Activated naive CD8-positive, alpha-beta T cell treated with anti-CD3 and anti-CD28 coated beads, Interleukin-2, amount 10 ng/mL, durations not matched to agents 7 days and 5 days (primary cell): Measurements from ENCODE around the gene TSPAN13. TPM values are rescaled to one million over a fixed set of nuclear protein-coding genes. Genes with fewer than 3 reads are reported as not detected.

Source experiments
- ATAC-seq: fragments of 150-1000 bp; cut with Tn5 transposase; one replicate; pipeline ENCODE4 v1.10.0; 2021; ENCODE audit warnings: low read depth, moderate library complexity
- POLR2A ChIA-PET: fragments of 350-600 bp; sonication (Branson Sonifier 250); formaldehyde crosslinking; loops from one replicate; lab custom pipeline; 2021; ENCODE audit warnings: antibody characterized with exemption; lab: Charles Lee
- DNase-seq: peaks from one replicate; pipeline ENCODE4 v3.0.0; 2021
- H3K27ac Mint-ChIP-seq: one replicate; pipeline ENCODE4 v1.8.0; 2022; ENCODE audit warnings: mild to moderate bottlenecking, mixed read lengths
- H3K27me3 Mint-ChIP-seq: one replicate; pipeline ENCODE4 v1.8.0; 2022; ENCODE audit warnings: mild to moderate bottlenecking, moderate library complexity, mixed read lengths
- H3K36me3 Mint-ChIP-seq: one replicate; pipeline ENCODE4 v1.8.0; 2021; ENCODE audit warnings: mild to moderate bottlenecking, mixed read lengths
- H3K4me1 Mint-ChIP-seq: one replicate; pipeline ENCODE4 v1.8.0; 2021; ENCODE audit warnings: mixed read lengths
- H3K4me3 Mint-ChIP-seq: one replicate; pipeline ENCODE4 v1.8.0; 2022; ENCODE audit warnings: mild to moderate bottlenecking, moderate library complexity, mixed read lengths
- H3K9me3 Mint-ChIP-seq: one replicate; pipeline ENCODE4 v1.8.0; 2021; ENCODE audit warnings: mixed read lengths
- total RNA-seq, 2 experiments: library from RNA; stranded (reverse); gene quantifications; one replicate each; pipeline ENCODE4 v1.2.3, GENCODE V29; 2021

TSPAN13 gene
- total RNA-seq, 2 experiments from 2014 or later, result 0.42 to 0.91 TPM

DNA sequence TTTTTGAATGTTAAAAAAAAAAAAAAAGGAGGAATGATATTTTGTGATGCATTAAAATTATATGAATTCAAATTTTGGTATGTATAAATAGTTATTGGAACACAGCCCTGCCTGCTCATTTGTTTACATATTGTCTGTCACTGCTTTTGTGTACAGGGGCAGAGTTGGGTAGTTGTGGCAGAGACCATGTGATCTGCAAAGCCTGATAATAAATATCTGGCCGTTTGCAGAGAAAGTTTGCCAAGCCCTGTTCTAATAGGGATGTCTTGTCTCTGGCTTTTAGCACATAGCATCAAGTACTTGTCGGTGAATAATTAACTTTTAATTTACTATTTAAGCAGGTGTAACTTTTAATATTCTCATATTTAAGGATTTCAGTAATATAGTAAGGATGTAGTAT, 19.8 kb downstream of the TSPAN13 start:
- H3K4me3 Mint-ChIP-seq, result no peak overlapping the region
- no peak overlapping the region for H3K27ac Mint-ChIP-seq
- H3K36me3 Mint-ChIP-seq, result no peaks in the 10 kb centered on the region
- no peaks in the 10 kb centered on the region for H3K4me1 Mint-ChIP-seq
- POLR2A ChIA-PET, result no interaction called here
- peaks cover 3% of the 10 kb centered on the region for H3K27me3 Mint-ChIP-seq
- ATAC-seq (no peak), DNase-seq (no peak)
- no peaks in the 10 kb centered on the region for H3K9me3 Mint-ChIP-seq

GRCh38 chr7:16773884-16774283, 20.3 kb downstream of the TSPAN13 start:
- H3K4me3 Mint-ChIP-seq, result no peak overlapping the region
- POLR2A ChIA-PET, result no interaction called here
- no peak for DNase-seq

DNA sequence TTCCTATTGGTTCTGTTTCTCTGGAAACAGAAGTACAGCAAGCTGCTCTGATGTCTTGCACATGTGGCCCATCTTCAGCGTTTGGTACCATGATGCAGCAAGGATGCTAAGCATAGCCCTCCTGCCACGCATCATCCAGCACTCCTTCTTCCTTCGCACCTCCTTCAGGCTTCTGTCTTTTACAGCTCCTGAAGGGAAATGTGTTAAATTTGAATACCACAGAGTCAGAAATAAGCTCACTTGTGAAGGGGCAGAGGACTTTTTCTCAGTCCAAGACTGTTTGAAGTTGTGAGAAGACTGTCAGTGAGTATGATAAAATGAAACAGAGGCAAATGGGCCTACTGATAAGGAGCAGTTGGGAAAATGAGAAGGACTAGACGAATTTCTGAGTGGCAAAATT, 20.7 kb downstream of the TSPAN13 start:
- no peak overlapping the region for H3K27ac Mint-ChIP-seq
- no peaks in the 10 kb centered on the region for H3K9me3 Mint-ChIP-seq
- peaks cover 3% of the 10 kb centered on the region for H3K27me3 Mint-ChIP-seq
- no peak overlapping the region for H3K4me3 Mint-ChIP-seq
- H3K36me3 Mint-ChIP-seq, result no peaks in the 10 kb centered on the region
- no peaks in the 10 kb centered on the region for H3K4me1 Mint-ChIP-seq
- DNase-seq, result no peak
- no peak for ATAC-seq
- POLR2A ChIA-PET, result no interaction called here

More at GRCh38 chr7:16773884-16774283, 20.3 kb downstream of the TSPAN13 start:
- Mint-ChIP-seq H3K36me3 (no peaks in the 10 kb centered on the region), H3K27ac (no peak overlapping the region), H3K4me1 (no peaks in the 10 kb centered on the region), H3K27me3 (peaks cover 3% of the 10 kb centered on the region), H3K9me3 (no peaks in the 10 kb centered on the region)
- ATAC-seq, result no peak

- DNase-seq (no peak), ATAC-seq (no peak)
- POLR2A ChIA-PET, result no interaction called here
- H3K36me3 Mint-ChIP-seq, result no peaks in the 10 kb centered on the region
- H3K27ac Mint-ChIP-seq, result no peak overlapping the region
- no peak overlapping the region for H3K4me3 Mint-ChIP-seq
- H3K27me3 Mint-ChIP-seq, result peaks cover 3% of the 10 kb centered on the region
- H3K4me1 Mint-ChIP-seq, result no peaks in the 10 kb centered on the region
- no peaks in the 10 kb centered on the region for H3K9me3 Mint-ChIP-seq
Measured at GRCh38 chr7:16774986-16775385, 21.4 kb downstream of the TSPAN13 start.

- Mint-ChIP-seq H3K9me3 (no peaks in the 10 kb centered on the region), H3K4me1 (peaks cover 1% of the 10 kb centered on the region), H3K36me3 (no peaks in the 10 kb centered on the region), H3K4me3 (no peak overlapping the region), H3K27me3 (peaks cover 3% of the 10 kb centered on the region), H3K27ac (no peak overlapping the region)
- no peak for ATAC-seq
- POLR2A ChIA-PET, result no interaction called here
- no peak for DNase-seq
Measured at GRCh38 chr7:16776053-16776452, 22.5 kb downstream of the TSPAN13 start.

- Mint-ChIP-seq H3K9me3 (no peaks in the 10 kb centered on the region), H3K27me3 (no peaks in the 10 kb centered on the region), H3K27ac (no peak overlapping the region), H3K36me3 (no peaks in the 10 kb centered on the region), H3K4me3 (no peak overlapping the region), H3K4me1 (peaks cover 1% of the 10 kb centered on the region)
- DNase-seq, result no peak
- POLR2A ChIA-PET, result no interaction called here
- no peak for ATAC-seq
Measured at GRCh38 chr7:16778476-16778875, 24.9 kb downstream of the TSPAN13 start.

DNA sequence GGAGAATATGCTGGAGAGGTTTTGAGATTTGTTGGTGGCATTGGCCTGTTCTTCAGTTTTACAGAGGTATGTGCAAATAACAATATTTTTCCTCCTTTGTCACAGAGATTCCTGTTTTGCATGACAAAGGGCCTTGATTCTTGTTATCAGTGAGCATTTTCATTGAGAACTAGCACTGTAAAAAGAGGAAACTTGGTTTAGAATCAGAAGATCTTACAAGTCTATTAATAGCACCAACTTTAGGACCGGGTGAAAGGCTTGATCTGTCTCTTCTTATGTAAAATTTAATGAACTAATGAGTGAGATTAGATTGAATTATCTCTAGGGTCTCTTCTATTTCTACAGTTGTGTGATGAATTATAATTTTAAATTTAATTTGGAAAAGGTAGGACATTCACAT, 25.5 kb downstream of the TSPAN13 start:
- Mint-ChIP-seq H3K36me3 (no peaks in the 10 kb centered on the region), H3K4me3 (no peak overlapping the region), H3K27me3 (no peaks in the 10 kb centered on the region), H3K27ac (no peak overlapping the region), H3K9me3 (no peaks in the 10 kb centered on the region), H3K4me1 (peaks cover 1% of the 10 kb centered on the region)
- POLR2A ChIA-PET, result no interaction called here
- DNase-seq (no peak), ATAC-seq (no peak)

DNA sequence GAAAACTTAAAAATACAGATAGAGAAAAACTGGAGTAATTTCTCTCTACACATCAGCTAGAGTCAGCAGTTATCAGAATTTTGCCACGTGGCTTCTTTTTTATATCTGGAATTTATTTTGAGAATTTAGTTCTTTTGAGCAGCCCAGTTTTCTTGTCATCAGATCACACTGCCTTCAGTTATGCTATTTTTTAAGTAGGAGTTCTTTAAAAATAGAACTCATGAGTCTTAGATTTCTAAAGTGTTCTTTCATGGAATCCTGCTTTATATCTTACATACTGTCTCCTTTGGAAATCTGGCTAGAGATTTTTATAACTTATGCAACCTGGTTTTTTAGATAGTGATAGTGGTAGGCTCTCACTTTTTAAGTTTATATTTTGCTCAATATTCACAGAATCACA, 27.0 kb downstream of the TSPAN13 start:
- ATAC-seq (no peak), DNase-seq (no peak)
- no peaks in the 10 kb centered on the region for H3K9me3 Mint-ChIP-seq
- no peak overlapping the region for H3K4me3 Mint-ChIP-seq
- peaks cover 1% of the 10 kb centered on the region for H3K4me1 Mint-ChIP-seq
- POLR2A ChIA-PET, result no interaction called here
- no peaks in the 10 kb centered on the region for H3K36me3 Mint-ChIP-seq
- H3K27ac Mint-ChIP-seq, result no peak overlapping the region
- no peaks in the 10 kb centered on the region for H3K27me3 Mint-ChIP-seq

DNA sequence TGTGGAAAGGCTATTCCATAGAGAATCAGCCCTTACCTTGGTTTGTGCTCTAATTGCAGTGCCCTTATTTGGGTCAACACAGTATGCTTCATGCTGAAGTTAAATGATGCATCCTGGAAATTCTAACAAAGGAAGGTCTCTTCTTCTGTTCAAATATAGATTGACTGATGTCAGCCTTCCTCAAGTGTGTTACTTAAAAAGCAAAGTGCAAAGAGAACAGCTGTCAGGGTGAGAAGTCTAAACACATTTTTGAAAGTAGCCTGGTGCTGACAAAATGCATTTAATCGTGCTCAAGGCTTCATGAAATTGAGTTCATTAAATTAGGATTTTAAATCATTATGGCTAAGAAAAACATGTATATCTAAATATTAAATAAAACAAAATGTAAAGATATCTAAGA, 31.8 kb downstream of the TSPAN13 start:
- ATAC-seq (no peak), DNase-seq (no peak)
- peaks cover under 1% of the 10 kb centered on the region for H3K4me1 Mint-ChIP-seq
- H3K27ac Mint-ChIP-seq, result no peak overlapping the region
- no peaks in the 10 kb centered on the region for H3K9me3 Mint-ChIP-seq
- H3K4me3 Mint-ChIP-seq, result no peak overlapping the region
- H3K36me3 Mint-ChIP-seq, result no peaks in the 10 kb centered on the region
- peaks cover 2% of the 10 kb centered on the region for H3K27me3 Mint-ChIP-seq
- POLR2A ChIA-PET, result no interaction called here

GRCh38 chr7:16785846-16786245, 32.3 kb downstream of the TSPAN13 start:
- DNase-seq (no peak), ATAC-seq (no peak)
- H3K27me3 Mint-ChIP-seq, result peaks cover 2% of the 10 kb centered on the region
- no peaks in the 10 kb centered on the region for H3K9me3 Mint-ChIP-seq
- no peaks in the 10 kb centered on the region for H3K4me1 Mint-ChIP-seq
- H3K27ac Mint-ChIP-seq, result no peak overlapping the region
- H3K36me3 Mint-ChIP-seq, result no peaks in the 10 kb centered on the region
- H3K4me3 Mint-ChIP-seq, result no peak overlapping the region
- POLR2A ChIA-PET, result no interaction called here

- Mint-ChIP-seq H3K36me3 (no peaks in the 10 kb centered on the region), H3K4me3 (no peak overlapping the region), H3K27ac (no peak overlapping the region), H3K27me3 (peaks cover 2% of the 10 kb centered on the region), H3K4me1 (no peaks in the 10 kb centered on the region), H3K9me3 (no peaks in the 10 kb centered on the region)
- POLR2A ChIA-PET, result no interaction called here
- DNase-seq, result no peak
- ATAC-seq, result no peak
Measured at GRCh38 chr7:16786257-16786656, 32.7 kb downstream of the TSPAN13 start.

GRCh38 chr7:16787127-16787526, 33.6 kb downstream of the TSPAN13 start:
- Mint-ChIP-seq H3K36me3 (no peaks in the 10 kb centered on the region), H3K9me3 (no peaks in the 10 kb centered on the region), H3K27me3 (peaks cover 5% of the 10 kb centered on the region), H3K4me3 (no peak overlapping the region), H3K4me1 (no peaks in the 10 kb centered on the region), H3K27ac (no peak overlapping the region)
- POLR2A ChIA-PET, result no interaction called here
- ATAC-seq (no peak), DNase-seq (no peak)

GRCh38 chr7:16791071-16791470, 37.5 kb downstream of the TSPAN13 start:
- Mint-ChIP-seq H3K36me3 (no peaks in the 10 kb centered on the region), H3K27ac (no peak overlapping the region), H3K4me1 (no peaks in the 10 kb centered on the region), H3K9me3 (no peaks in the 10 kb centered on the region), H3K4me3 (no peak overlapping the region), H3K27me3 (peaks cover 26% of the 10 kb centered on the region)
- POLR2A ChIA-PET, result no interaction called here
- no peak for DNase-seq
- ATAC-seq, result no peak

DNA sequence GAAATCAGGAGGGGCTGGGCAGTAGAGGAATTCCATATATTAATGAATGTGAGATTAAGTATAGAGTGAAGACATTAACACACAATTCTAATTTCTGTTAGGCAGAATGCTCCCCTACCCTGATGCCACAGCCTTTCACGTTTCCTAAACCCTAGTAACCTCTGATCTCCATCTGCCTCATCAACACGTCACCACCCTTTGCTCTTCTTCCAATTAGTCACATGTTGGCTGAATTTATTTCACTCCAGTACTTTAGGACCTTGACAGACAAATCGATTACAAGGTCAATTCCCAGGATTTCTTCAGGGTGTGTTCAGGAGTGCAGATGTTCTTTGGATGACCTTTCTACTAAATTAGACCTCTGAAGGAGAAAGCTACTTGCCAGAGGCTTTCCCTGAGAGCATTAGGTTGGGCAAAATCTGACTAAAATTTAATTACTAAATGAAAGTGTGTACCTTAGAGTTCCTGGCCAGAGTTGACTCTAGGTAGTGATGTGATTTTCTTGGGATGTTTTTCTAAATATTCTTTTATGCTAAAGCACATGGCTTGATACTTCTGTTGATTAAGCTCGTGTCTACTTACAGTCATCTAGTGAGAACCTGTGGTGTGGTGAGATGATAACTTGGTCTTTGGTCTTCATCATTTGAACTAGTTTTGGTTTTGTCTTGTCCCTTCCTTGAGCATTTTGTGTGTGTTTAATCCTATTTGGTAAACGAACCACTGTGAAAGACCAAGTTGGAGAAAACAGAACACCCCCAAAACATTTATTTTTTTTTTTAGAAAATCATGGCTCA, 38.5 kb downstream of the TSPAN13 start:
- peaks cover 30% of the 10 kb centered on the region for H3K27me3 Mint-ChIP-seq
- H3K36me3 Mint-ChIP-seq, result no peaks in the 10 kb centered on the region
- no peak overlapping the region for H3K27ac Mint-ChIP-seq
- ATAC-seq (no peak), DNase-seq (no peak)
- H3K4me3 Mint-ChIP-seq, result no peak overlapping the region
- H3K4me1 Mint-ChIP-seq, result no peaks in the 10 kb centered on the region
- no peaks in the 10 kb centered on the region for H3K9me3 Mint-ChIP-seq
- POLR2A ChIA-PET, result no interaction called here
